Measurements from ENCODE around the gene LMO2.

DNA sequence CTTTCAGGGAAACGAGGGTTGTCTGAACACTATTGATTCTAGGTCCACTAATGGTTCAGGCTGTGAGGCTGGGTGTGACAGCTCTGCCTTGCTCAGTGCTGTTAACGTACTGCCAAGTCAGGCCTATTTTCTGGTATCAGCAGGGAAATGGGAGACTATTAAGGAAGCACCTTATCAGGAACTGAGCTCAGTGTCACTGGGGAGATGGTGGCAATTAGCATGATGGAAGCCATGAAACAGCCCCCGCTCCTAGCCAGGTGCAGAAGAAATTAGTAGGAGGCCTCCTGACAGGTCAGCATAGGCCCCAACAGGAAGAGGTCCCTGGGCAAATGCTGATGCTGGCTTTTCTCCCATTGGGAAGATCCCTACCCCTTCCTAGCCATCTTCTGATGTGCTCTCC is 42.6 kb upstream of the LMO2 start:
- TF ChIP-seq, protein P1, sequence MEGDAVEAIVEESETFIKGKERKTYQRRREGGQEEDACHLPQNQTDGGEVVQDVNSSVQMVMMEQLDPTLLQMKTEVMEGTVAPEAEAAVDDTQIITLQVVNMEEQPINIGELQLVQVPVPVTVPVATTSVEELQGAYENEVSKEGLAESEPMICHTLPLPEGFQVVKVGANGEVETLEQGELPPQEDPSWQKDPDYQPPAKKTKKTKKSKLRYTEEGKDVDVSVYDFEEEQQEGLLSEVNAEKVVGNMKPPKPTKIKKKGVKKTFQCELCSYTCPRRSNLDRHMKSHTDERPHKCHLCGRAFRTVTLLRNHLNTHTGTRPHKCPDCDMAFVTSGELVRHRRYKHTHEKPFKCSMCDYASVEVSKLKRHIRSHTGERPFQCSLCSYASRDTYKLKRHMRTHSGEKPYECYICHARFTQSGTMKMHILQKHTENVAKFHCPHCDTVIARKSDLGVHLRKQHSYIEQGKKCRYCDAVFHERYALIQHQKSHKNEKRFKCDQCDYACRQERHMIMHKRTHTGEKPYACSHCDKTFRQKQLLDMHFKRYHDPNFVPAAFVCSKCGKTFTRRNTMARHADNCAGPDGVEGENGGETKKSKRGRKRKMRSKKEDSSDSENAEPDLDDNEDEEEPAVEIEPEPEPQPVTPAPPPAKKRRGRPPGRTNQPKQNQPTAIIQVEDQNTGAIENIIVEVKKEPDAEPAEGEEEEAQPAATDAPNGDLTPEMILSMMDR (IDR thresholded peaks at IDR 0.05), result no peak
- TF ChIP-seq, protein P2, sequence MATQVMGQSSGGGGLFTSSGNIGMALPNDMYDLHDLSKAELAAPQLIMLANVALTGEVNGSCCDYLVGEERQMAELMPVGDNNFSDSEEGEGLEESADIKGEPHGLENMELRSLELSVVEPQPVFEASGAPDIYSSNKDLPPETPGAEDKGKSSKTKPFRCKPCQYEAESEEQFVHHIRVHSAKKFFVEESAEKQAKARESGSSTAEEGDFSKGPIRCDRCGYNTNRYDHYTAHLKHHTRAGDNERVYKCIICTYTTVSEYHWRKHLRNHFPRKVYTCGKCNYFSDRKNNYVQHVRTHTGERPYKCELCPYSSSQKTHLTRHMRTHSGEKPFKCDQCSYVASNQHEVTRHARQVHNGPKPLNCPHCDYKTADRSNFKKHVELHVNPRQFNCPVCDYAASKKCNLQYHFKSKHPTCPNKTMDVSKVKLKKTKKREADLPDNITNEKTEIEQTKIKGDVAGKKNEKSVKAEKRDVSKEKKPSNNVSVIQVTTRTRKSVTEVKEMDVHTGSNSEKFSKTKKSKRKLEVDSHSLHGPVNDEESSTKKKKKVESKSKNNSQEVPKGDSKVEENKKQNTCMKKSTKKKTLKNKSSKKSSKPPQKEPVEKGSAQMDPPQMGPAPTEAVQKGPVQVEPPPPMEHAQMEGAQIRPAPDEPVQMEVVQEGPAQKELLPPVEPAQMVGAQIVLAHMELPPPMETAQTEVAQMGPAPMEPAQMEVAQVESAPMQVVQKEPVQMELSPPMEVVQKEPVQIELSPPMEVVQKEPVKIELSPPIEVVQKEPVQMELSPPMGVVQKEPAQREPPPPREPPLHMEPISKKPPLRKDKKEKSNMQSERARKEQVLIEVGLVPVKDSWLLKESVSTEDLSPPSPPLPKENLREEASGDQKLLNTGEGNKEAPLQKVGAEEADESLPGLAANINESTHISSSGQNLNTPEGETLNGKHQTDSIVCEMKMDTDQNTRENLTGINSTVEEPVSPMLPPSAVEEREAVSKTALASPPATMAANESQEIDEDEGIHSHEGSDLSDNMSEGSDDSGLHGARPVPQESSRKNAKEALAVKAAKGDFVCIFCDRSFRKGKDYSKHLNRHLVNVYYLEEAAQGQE (IDR thresholded peaks at IDR 0.05; ENCODE audit: insufficient read depth in 1 of 2, low read depth in 2 of 2, low read length in 1 of 2), result no peak
